ENCODE data around the gene KCTD1. TPM values are rescaled to one million over a fixed set of nuclear protein-coding genes. Genes with fewer than 3 reads are reported as not detected.
A peak's percentile ranks its signal among the peaks of the same experiment; 100 is the strongest.

The KCTD1 gene
- total and polyA plus RNA-seq, 2 experiments from 2014 or later, result 5.4 to 13.8 TPM

GRCh38 chr18:26489191-26489590, 59.2 kb downstream of the KCTD1 start:
- DNase-seq (ENCODE audit: low spot score), result no peak
- 96% methylated on average over 4 of the region's 4 CpGs for WGBS (ENCODE audit: low lambda C conversion rate, missing lambda C conversion rate)
- Histone ChIP-seq H3K27ac (no peak overlapping the region), H3K36me3 (replicated peaks; ENCODE audit: insufficient read depth, low read depth) (no peaks in the 10 kb centered on the region), H3K4me2 (no peak overlapping the region), H2AFZ (no peak overlapping the region), H4K20me1 (ENCODE audit: insufficient read depth, poor library complexity, severe bottlenecking) (no peaks in the 10 kb centered on the region), H3K9me2 (replicated peaks; ENCODE audit: insufficient read depth) (no peaks in the 10 kb centered on the region), H3K4me3 (no peak overlapping the region), H3K4me1 (ENCODE audit: insufficient read depth) (no peaks in the 10 kb centered on the region), H3K9me3 (ENCODE audit: low read depth) (no peaks in the 10 kb centered on the region), H3K27me3 (no peaks in the 10 kb centered on the region), H3K79me2 (no peaks in the 10 kb centered on the region)
- TF ChIP-seq EZH2 (IDR thresholded peaks at IDR 0.05; ENCODE audit: borderline replicate concordance) (no peak), CTCF (IDR thresholded peaks at IDR 0.05; ENCODE audit: poor library complexity) (no peak), EZH2phosphoT487 (IDR thresholded peaks at IDR 0.05; ENCODE audit: low read depth, severe bottlenecking, unreplicated experiment) (no peak)

- TF ChIP-seq CTCF (IDR thresholded peaks at IDR 0.05; ENCODE audit: poor library complexity) (no peak), EZH2phosphoT487 (IDR thresholded peaks at IDR 0.05; ENCODE audit: low read depth, severe bottlenecking, unreplicated experiment) (no peak), EZH2 (IDR thresholded peaks at IDR 0.05; ENCODE audit: borderline replicate concordance) (no peak)
- Histone ChIP-seq H3K4me3 (no peak overlapping the region), H3K79me2 (no peaks in the 10 kb centered on the region), H3K9me3 (ENCODE audit: low read depth) (no peaks in the 10 kb centered on the region), H3K4me2 (no peak overlapping the region), H4K20me1 (ENCODE audit: insufficient read depth, poor library complexity, severe bottlenecking) (no peaks in the 10 kb centered on the region), H3K4me1 (ENCODE audit: insufficient read depth) (no peaks in the 10 kb centered on the region), H2AFZ (no peak overlapping the region), H3K36me3 (replicated peaks; ENCODE audit: insufficient read depth, low read depth) (no peaks in the 10 kb centered on the region), H3K27me3 (no peaks in the 10 kb centered on the region), H3K9me2 (replicated peaks; ENCODE audit: insufficient read depth) (no peaks in the 10 kb centered on the region), H3K27ac (no peak overlapping the region)
- DNase-seq (ENCODE audit: low spot score), result no peak
- WGBS (ENCODE audit: low lambda C conversion rate, missing lambda C conversion rate), result 73% methylated on average over 11 of the region's 11 CpGs
Measured at GRCh38 chr18:26488417-26489009, 59.8 kb downstream of the KCTD1 start.

- TF ChIP-seq EZH2 (IDR thresholded peaks at IDR 0.05; ENCODE audit: borderline replicate concordance) (no peak), CTCF (IDR thresholded peaks at IDR 0.05; ENCODE audit: poor library complexity) (no peak), EZH2phosphoT487 (IDR thresholded peaks at IDR 0.05; ENCODE audit: low read depth, severe bottlenecking, unreplicated experiment) (no peak)
- Histone ChIP-seq H4K20me1 (ENCODE audit: insufficient read depth, poor library complexity, severe bottlenecking) (no peaks in the 10 kb centered on the region), H3K4me3 (no peak overlapping the region), H3K79me2 (no peaks in the 10 kb centered on the region), H2AFZ (no peak overlapping the region), H3K4me1 (ENCODE audit: insufficient read depth) (no peaks in the 10 kb centered on the region), H3K27ac (peak overlapping the region; percentile 8), H3K36me3 (replicated peaks; ENCODE audit: insufficient read depth, low read depth) (no peaks in the 10 kb centered on the region), H3K9me2 (replicated peaks; ENCODE audit: insufficient read depth) (no peaks in the 10 kb centered on the region), H3K4me2 (no peak overlapping the region), H3K9me3 (ENCODE audit: low read depth) (no peaks in the 10 kb centered on the region), H3K27me3 (no peaks in the 10 kb centered on the region)
- 87% methylated on average over 7 of the region's 7 CpGs for WGBS (ENCODE audit: low lambda C conversion rate, missing lambda C conversion rate)
- DNase-seq (ENCODE audit: low spot score), result peak; percentile 34
Measured at GRCh38 chr18:26487437-26487836, 60.9 kb downstream of the KCTD1 start.
